GM18520 (cell line): Measurements from ENCODE around the gene SMPDL3A.
A peak's percentile ranks its signal among the peaks of the same experiment; 100 is the strongest.
"Not testable (repeated sequence)": the region's sequence is repeated elsewhere in the genome, so short reads cannot be mapped to it uniquely, and the experiment has no call there.

Experiments used
- ATAC-seq: cut with Tn5 transposase; IDR thresholded peaks from one replicate; pipeline ENCODE4 v1.9.1; 2021; ENCODE audit not compliant: unreplicated experiment

Gene SMPDL3A, protein sequence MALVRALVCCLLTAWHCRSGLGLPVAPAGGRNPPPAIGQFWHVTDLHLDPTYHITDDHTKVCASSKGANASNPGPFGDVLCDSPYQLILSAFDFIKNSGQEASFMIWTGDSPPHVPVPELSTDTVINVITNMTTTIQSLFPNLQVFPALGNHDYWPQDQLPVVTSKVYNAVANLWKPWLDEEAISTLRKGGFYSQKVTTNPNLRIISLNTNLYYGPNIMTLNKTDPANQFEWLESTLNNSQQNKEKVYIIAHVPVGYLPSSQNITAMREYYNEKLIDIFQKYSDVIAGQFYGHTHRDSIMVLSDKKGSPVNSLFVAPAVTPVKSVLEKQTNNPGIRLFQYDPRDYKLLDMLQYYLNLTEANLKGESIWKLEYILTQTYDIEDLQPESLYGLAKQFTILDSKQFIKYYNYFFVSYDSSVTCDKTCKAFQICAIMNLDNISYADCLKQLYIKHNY

DNA sequence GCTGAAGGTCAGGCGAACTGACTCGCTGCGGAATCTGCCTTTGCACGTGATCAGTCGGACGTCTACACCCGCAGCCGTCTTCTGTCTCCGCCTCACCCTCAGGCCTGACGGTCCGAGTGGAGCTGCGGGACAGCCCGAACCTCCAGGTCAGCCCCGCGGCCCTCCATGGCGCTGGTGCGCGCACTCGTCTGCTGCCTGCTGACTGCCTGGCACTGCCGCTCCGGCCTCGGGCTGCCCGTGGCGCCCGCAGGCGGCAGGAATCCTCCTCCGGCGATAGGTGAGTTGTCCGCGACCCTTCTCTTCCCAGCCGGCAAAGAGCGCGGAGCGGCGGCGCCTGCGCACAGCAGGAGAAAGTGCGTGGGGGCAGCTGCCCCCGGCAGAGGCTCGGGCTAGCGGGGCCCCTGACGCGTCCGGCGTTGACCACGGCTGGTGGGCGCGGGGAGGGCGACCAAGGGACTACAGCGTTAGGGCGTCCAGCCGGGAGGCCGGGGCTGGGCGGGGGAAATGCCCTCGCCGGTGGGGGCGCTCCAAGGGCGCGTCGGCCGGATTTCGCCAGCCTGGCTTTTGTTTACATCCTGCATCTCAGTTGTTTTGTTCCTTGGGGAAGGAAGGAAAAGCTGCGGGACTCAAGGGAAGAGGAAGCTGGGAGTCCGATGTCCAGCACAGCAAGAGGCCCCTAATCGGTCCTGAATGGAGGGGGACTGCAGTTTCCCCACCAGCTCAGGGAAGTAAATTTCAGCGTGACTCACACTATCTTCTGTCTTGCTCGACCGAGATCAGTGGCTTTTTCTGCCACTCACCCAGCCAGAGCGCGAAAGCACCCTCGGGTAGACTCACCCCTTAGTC, at the start of gene SMPDL3A:
TSS of gene SMPDL3A (plus strand) at position 77 of the 846 bp plus-strand sequence. CDS start at position 166, 89 bp downstream.
- ATAC-seq, result peak; percentile 50

DNA sequence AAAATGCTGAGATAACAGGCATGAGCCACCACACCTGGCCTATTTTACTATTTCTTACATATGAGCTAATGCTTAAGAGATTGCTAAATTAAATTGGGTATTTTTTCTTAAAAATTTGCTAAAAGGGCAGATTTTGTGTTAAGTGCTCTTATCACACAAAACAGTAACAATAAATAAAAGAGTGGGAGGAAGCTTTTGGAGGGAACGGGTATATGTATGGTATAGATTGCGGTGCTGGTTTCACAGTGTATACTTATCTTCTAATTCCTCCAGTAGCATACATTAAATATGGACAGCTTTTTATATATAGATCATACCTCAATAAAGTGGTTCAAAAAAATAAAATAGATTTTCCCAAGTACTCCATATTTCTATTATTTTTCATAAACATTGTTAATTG, 49.0 kb upstream of the SMPDL3A start:
- no peak for ATAC-seq

DNA sequence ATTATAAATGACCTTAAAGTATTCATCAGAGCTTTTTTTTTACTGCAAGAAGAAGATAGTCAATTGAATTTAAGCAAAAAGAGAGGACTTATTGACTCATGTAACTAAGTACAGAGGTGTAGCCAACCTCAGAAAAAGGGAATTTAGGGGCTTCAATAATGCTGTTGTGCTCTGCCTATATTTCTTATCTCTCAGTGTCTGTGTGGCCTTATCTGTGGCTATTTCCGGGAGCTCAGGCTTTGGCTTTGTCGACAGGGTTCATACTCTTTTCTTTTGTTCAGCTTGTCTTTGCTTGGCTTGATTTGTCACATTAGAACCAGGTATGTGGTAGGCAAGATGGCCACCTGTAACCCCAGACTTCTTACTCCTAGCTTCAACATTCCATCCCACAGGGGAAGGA, 48.1 kb upstream of the SMPDL3A start:
- ATAC-seq, result no peak

DNA sequence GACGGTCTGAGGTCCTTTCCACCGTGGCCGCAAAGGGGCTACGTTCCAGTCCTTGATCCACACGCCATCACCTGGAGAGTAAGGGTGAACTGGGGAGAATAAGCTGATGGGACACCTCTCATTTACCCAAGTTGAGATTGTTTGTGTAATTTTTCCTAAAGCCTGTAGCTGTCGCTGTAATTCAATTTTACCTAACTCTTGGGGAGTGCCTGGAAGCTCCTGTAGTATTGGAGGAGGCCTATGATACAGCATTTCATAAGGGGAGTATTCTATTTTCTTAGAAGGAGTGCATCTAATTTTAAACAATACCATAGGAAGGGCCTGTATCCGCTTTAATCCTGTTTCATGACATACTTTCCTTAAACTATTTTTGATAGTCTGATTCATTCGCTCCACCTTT, 44.8 kb upstream of the SMPDL3A start:
- ATAC-seq, result not testable (repeated sequence)

DNA sequence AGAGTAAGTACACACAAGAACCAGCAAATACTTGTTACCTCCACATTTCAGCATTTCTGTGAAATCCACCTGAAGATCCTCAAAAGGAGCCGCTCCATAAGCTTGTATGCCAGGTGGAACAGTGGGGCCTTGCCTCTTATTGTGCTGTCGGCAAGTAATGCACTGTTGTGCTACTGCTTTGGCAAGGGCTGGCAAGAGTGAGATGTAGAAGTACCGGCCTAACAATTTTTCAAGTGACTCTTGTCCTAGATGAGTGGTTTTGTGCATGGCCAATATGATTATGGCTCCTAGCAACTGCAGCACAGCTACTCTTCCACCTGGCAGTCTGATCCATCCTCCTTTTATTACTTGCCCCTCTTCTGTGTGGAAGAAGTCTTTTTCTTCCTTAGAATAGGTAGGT, 44.2 kb upstream of the SMPDL3A start:
- not testable (repeated sequence) for ATAC-seq

DNA sequence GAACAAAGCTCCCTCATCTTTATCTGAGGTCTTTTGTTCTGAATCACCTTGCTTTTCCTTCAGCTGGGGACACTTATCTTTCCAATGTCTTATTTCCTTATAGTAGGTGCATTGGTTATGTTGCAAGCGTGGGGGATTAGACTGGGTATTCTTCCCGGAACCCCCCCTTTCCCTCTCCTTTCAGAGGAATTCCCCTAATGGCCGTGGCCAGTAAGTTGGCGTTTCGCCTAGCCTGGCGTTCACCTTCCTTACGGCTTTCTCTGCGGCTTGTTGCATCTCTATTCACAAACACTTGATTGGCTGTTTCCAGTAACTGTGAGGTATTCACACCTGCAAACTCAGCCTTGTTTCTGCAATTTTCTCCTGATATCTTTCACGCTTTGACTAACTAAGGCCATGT, 42.4 kb upstream of the SMPDL3A start:
- no peak for ATAC-seq

DNA sequence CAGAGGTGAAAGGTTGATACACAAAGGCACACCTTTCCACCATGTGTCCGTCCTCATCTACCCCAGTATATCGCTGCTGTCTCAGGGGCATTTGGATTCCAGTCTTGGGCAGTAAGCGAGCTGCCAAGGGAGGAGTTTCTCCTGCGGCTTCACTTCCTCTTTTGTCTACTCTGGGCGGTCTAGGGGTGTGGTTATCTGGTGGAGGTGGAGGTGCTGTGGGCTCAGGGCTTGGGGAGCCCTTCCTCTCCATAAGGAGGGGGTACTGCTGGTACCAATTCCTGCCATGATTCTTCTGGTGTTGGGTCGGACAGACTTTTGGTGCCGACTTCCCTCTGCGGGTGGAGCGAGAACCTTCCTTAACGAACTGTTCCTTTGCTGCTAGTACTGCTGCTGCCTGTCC, 41.5 kb upstream of the SMPDL3A start:
- ATAC-seq, result no peak

DNA sequence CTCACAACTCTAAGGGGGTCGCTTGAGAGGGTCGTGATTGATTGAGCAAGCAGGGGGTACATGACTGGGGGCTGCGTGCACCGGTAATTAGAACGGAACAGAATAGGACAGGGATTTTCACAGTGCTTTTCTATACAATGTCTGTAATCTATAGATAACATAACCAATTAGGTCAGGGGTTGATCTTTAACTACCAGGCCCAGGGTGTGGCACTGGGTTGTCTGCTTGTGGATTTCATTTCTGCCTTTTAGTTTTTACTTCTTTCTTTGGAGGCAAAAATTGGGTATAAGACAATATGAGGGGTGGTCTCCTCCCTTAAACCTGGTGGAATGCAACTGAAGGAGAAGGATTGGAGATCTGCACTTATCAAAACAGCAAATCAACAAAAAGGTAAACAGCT, 40.1 kb upstream of the SMPDL3A start:
- not testable (repeated sequence) for ATAC-seq

DNA sequence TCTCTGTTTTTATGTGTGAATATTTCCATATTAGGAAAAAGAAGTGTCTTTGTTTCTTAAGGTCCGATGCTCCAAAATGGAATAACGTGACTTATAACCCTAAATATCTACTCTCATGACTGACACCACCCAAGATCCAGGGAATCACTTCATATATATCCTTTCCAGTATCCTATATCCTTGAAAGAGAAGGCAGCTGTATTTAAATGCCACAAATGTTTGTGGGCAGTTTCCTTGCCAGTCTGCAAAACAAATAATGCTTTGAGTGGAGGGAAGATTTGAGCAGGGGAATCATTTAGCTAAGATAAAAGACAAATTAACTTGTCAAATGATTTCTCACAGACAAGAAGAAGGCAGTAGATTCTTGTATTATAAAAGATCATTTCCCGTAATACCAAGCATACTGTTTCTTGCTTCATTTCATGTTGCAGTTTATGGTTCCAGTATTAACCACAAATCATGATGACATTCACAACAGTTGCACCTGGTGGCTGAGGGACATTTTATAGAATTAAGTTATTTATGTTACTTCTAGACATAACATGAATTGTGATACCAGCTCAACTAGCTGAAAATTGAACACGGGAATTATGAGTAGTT, 39.5 kb upstream of the SMPDL3A start:
- ATAC-seq, result no peak

DNA sequence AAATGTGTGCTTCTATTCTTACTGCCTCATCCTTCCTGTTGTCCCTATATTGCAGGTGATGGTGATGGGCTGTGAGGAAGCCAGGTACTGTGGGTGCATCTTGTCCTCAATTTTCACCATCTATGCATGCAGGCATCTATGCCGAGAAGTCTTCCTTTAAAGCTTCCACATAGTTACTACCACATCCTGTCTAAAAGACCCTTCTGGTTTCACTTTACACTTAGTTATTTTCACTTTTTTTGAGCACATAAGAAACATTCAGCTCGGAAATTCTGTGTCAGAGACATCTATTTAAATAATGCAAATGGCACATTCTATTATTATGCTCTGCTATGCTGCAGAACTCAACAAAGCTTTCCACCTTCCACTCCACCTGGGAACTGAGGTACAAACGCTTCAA, 37.7 kb upstream of the SMPDL3A start:
- peak; percentile 88 for ATAC-seq

DNA sequence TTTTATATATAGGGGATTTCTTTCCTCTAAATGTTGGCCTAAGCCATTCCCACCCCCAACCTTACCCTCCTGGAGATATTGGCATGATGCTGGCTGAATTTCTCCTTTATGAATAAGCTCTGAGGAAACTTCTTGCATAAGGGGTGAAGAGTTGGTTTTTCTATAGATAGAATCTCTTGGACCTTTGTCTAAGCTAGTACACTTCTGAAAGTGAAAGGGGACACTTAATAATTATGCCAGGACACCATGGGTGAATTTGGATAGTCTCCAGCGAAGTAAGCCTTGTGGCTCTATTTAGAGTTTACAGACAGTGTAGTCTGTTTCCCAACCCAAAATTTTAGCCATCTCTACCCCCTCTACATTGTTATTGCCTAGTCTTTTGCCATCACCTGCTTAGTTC, 36.6 kb upstream of the SMPDL3A start:
- no peak for ATAC-seq

DNA sequence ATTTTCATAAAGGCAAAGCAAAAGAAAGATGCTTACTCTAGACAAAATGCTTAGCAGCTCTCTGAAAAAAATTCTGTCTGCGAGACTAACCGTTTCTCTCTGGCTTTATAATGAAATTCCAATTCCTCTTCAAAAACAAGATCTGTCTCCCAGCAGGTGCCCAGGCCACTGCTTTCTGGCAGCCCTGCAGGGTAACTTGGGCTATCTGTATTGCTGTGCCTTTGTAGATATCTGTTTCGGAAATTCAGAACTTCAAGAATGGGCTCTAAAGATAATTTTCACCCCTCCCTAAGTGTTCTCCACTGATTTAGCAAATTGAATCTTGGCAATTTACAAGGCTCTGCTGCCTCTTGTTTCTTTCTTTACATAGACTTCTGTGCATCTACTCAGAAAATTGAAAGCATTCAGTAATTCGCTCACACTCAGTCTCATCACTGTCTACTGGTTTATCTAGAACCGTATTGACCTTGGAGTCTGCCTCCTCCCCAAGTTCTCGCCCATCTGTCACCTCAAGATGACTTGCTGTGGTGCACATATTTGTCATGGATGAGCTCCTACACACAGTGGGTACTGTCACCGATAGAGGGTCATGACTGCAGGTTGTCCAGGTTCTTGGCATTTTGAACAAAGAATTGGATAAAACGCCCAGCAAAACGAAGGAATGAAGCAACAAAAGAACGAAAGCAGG, 35.9 kb upstream of the SMPDL3A start:
- no peak for ATAC-seq

DNA sequence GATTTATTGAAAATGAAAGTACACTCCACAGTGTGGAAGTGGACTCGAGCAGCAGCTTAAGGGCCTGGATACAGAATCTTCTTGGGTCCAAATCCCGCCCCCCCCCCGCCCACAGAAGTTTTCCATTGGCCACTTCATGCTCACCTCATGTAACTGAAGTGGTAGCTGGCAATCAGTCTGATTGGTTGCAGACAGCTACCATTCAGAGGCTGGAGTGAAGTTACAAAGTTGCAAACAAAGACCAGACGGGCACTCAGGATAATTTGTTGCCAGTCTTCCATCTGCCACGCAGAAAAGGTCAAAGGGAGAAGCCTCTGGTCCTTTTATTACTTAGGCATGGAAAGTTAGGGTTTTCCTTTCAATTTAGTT, 35.4 kb upstream of the SMPDL3A start:
- no peak for ATAC-seq

DNA sequence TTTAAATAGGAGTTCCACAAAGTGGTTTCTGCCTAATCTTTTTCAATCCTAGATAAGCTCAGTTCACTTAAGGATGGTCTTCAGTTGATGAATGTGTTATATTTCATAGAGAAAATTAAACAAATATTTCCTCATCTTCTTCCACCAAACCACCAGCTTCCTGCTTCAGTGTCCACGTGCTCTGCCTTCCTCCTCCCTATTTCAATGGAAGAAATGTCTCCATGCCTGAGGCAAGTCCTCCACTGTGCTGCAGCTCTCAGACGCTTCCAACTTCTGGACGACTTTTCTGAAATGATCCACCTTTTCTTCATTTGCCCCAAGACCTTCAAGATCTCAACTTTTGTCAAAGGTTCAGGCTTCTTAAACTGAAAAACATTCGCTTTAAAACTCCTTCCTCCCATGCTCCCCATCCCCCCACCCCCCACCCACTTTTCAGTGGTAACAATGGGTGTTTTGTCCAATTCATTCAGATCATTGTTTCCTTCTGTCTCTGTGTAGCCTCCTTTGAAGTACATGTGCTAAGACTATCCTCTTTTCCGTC, 34.8 kb upstream of the SMPDL3A start:
- no peak for ATAC-seq

DNA sequence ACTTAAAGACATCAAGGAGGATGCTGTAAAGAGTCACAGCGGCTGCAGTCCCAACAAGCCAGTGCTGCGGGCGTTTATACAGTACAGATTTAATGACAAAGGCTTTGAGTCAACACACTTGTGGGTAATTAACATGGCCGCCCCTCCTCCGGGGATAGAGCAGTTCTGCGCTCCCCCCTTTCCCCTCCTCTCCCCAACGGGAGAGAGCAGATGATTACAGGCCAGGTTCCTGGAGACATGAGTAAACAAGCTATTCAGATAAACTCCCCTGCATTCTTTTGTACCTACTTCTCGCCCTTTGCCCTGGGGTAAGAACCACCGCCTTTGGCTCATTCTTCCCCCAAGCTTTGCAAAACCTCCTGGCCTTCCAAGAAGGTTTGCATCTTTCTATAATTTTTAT, 33.2 kb upstream of the SMPDL3A start:
- no peak for ATAC-seq

DNA sequence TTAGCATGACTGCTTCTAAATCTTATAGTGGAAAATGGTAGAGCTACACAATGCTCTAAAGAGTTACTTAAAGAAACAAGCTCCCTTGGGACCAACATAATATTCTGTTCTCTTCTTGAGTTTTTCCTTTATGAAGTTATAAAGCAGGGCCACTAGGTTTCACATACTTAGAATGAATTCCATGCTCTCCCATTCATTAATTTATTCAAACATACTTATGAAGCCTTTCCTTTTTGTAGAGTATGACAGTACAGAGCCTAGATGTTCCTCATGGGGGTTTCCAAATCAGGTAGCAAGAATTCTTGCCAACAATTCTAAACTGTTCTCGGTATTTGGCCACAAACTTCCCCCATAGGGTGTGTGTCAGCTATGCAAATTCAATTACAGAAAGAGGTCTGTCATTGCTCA, 30.1 kb upstream of the SMPDL3A start:
- peak; percentile 100 for ATAC-seq

DNA sequence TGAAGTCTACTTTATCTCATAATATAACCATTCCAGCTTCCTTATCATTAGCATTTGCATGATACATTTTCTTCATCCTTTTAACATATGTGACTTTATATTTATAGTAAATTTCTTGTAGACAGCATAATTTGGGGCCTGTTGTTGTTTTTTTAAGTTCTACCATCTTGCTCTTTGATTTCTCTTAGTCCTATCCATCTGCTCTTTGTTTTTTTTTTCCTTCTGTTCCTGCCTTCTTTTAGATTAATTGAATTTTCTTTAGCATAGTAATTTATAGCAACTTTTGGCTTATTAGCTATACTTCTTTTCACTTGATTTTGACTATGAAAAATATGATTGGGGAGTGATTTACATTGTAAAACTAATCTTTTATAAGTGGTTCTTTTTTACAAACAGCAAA, 28.7 kb upstream of the SMPDL3A start:
- no peak for ATAC-seq

DNA sequence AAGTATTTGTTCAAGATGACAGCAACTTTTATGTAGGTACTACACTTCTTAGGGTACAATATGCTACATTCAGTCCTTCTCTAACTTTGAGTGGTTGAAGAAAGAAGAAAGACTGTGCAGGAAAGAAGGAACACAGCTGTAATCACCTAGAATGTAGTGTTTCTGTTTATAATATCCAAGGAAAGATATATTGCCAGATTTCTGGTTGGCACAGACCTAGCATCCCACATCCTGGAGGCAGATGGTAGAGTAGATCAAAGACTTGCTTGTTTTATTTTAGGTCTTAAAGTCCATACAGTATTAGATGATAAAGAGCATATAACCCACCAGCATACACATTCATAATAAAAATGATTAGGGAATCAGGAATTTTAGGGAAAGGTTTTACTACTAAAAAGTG, 22.8 kb upstream of the SMPDL3A start:
- no peak for ATAC-seq

DNA sequence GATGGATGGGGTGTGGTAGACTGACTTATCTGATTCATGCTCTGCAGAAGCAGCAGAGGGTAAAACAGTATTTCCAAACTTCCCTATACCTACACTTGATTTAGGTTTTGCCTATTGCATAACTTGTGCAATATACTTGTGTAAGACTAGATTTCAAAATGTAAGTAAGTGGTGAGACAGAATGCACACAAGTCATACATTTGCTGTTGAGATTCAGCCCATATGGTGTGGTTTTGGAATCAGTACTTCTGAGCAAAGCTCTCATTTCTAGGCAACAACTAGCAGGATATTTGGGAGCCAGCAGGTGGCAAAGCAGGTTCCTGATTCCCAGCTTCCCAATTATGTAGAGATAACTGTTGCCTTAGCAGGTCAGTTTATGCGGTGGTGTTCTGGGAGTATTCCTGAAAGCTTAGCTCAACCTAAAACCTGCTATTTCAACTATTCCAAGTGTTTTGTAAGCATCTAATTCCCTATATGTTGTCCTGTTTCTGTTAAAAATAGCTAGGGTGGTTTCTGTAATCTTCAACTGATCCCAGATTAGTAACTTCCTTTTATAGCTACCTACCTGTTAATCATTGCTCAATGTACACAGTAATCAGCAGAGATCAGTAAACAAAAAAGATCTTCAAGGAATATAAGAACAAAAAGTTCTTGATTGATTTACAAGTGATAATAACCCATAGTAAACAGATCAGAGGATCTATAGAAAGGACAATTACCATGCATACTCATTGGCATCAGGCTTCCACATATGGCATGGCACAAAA, 18.0 kb upstream of the SMPDL3A start:
- ATAC-seq, result no peak
